Islet precursor cell (in vitro differentiated cells): Measurements from ENCODE around the gene SH3BP4.

ENCODE experiments used
- DNase-seq: peaks from one replicate; pipeline ENCODE4 v3.0.0-alpha.2; 2018

The SH3BP4 gene, protein sequence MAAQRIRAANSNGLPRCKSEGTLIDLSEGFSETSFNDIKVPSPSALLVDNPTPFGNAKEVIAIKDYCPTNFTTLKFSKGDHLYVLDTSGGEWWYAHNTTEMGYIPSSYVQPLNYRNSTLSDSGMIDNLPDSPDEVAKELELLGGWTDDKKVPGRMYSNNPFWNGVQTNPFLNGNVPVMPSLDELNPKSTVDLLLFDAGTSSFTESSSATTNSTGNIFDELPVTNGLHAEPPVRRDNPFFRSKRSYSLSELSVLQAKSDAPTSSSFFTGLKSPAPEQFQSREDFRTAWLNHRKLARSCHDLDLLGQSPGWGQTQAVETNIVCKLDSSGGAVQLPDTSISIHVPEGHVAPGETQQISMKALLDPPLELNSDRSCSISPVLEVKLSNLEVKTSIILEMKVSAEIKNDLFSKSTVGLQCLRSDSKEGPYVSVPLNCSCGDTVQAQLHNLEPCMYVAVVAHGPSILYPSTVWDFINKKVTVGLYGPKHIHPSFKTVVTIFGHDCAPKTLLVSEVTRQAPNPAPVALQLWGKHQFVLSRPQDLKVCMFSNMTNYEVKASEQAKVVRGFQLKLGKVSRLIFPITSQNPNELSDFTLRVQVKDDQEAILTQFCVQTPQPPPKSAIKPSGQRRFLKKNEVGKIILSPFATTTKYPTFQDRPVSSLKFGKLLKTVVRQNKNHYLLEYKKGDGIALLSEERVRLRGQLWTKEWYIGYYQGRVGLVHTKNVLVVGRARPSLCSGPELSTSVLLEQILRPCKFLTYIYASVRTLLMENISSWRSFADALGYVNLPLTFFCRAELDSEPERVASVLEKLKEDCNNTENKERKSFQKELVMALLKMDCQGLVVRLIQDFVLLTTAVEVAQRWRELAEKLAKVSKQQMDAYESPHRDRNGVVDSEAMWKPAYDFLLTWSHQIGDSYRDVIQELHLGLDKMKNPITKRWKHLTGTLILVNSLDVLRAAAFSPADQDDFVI

DNA sequence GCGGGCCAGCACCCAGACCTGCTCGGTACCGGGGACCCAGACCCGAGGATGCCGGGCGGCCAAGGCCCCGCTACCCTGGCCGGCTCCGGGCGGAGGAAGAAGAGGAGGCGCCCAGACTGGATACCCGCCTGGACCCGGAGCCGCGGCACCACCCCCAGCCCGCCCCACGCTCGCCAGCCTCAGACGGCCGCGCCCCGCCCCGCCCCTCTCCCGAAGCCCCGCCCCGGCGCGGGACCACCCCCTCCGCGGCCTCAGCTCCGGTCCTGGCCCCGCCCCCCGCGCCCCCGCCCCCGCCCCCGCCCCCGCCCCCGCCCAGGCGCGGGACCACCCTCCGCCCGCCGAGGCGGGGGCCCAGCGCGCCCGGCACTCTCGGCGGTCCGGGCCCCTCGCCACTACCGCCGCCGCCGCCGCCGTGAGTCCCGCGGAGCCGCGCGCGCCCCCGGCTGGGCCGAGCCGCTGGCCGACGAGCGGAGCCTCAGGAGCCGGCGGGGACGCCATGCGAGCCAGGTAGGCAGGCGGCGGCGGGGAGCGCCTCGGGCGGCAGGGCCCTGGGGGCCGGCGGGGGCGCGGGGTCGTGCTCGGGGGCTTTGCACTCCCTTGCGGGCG is at the start of gene SH3BP4:
Gene SH3BP4 (plus strand): TSS at position 354 of the 606 bp plus-strand sequence. CDS start 82,986 bp downstream, outside the sequence.
- peak; percentile 92 for DNase-seq

DNA sequence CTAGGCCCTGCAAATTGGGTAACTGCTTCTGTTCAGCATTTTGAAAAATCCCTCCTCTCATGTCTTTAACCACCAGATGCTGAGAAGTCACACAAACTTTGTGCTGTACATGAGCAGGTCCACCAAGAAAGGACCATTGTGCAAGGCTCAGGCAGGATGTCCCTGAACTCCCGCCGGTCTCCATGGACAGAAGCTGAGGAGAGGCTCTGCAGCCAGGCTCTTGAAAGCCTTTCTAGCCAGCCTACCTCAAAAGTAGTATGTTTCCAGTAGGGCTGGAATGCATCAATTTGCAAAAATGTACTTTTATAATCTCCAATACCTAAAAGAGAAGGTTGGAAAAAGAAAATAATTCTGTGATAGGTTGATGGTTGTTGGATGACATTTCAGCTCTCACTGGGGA is 47.0 kb upstream of the SH3BP4 start:
- DNase-seq = peak; percentile 34

DNA sequence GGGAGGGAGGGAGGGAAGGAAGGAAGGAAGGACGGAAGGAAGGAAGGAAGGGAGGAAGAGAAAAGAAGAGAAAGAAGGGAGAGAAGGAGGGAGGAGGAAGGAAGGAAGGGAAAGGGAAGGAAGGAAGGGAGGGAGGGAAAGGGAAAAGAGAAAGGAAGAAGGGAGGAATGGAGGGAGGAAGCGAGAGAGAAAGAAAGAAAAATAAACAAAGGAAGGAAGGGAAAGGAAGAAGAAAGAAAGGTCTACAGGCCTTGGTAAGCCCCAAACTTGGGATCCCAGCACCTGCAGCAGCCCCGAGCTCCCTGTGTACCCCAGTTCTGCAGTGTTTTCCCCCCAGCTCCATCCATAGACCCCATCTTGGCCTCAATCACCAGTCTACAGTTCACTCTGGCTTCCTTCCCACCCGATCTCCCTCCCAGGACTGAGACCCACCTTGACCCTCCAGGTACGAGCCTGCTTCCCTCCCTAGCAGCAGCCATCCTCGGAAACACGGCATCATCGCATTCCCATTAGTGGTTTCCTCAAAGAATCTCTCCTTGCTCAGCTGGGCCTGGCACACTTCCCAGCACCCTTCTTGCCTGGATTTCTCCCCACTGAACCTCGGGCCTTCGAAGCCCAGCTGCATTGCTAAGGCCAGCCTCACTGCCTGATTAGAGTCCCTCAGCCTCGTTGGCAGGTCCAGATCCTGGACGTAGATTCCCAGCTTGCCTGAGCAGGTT is 46.1 kb upstream of the SH3BP4 start:
- no peak for DNase-seq

DNA sequence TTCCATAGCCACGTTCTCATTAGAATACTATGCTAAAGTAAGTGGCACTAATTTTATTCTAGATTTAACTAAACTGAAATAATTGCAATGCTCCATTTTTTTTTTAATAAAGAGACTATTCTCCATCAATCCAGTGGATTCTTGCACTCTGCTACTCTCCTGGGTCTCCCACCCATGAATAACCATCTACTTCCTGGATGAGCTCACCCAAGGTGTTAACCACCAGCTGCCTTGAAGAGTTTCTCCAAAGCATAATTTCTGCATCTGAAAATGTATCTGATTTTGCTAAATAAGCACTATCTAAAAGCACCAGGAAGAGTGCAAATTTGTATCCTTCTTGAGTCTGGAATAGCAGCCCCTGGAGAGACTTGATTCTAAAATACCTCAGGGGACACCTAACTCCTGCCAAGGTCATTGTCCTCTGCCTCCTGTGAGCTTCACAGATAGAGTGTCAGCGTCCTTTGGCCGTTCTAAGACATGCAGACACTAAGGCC is 41.6 kb upstream of the SH3BP4 start:
- DNase-seq = peak; percentile 4

DNA sequence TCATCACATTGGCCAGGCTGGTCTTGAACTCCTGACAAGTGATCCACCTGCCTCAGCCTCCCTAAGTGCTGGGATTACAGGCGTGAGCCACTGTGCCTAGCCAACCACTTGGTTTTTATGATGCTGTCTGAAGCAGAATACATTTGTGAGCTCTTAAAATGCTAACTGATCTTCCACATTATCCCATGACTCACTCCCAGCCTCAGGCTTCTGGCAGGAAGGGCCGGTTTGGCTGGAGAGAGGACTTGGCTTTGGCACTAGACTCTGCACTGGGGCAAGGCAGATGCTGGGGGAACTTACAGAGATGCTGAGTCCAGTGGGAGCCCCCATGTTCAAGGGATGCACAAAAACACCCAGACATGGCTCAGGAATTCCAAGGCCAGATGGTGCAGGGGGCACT is 40.5 kb upstream of the SH3BP4 start:
- DNase-seq = peak; percentile 93

DNA sequence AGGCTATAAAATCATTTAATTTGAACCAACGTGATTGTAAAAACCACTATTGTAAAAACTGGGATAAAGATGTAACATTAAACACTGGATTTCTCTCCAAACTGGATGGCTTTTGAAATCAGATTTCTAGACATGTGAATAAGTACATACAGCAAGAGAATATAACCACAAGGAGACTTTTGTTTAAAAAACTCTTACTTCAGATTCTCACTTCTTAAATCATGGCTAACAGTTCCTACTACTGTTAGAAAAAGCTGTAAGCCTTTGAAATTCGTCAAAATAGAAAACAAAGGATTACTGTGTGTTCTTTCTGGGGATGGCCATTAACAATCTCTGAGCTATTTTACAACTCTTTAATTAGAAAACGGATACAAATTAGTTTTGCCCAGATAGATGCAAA is 39.4 kb upstream of the SH3BP4 start:
- no peak for DNase-seq

DNA sequence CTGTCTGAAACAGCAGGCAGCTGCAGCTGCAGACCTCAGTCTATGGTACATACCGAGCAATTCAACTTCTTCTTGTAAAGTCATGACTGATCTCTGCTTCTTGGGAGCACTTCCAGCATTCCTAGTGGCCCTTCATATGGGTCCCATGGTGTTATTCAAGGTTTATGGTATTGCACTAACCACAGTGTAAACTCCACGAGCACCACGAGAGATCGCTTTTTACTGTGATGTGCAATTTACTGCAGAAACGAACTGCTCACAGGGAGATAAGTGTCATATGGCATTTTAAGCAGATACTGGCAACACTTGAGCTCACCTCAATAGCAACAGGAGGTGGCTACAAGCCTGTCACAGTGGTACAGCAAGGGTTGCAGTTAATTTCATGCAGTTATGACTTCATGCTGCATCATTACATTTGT is 38.6 kb upstream of the SH3BP4 start:
- DNase-seq = peak; percentile 72

DNA sequence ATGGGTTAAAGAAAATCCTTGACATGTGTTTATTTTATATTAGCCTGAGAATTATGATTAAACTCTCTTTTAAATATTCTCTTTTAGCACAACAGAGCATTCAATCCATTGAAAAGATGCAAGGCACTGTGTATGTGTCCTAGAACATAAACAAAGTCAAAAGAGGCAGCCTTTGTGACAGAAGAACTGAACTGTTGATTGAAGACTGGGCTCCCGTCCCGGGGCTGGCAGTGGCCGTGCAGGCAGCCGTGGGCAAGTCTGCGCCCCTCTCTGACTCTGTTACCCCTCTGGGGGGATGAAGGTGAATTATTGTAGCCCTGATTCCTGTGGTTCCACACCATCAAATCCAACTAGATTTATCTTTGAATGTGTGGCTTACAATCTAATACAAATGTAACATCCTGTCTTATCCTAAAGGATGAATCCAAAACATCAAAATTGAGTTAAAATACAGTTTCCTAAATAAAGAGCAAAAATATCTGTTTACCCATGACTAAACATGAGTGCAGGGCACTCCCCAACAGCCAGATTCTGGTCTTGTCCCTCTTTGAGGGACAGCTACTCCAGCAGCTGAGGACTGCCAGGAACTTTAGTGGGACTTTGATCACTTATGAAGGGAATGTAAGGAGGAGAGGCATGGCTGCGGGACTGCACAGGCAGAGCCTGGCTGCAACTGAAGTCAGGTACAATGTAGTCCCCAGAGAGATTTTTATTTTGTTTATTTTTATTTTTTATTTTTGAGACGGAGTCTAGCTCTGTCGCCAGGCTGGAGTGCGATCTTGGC is 37.3 kb upstream of the SH3BP4 start:
- DNase-seq = no peak

DNA sequence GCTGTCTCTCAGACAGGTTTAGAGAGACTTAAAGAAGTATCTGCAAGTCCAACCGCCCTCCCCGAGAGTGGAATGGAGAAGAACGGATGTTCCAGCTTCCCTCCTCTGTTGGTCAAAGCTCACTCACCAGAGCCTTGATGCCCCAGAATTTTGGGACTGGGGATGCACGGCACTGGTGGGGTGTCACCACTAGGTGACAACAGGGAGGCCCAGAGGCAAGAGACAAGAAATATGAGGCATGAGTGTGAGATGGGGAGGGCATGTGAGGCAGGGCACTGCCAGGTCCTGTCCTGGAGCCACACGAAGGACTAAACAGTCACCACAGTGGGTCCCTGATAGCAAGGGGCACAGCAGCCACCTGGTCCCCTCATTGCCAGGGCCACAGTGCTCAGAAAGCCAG is 35.1 kb upstream of the SH3BP4 start:
- DNase-seq = no peak

DNA sequence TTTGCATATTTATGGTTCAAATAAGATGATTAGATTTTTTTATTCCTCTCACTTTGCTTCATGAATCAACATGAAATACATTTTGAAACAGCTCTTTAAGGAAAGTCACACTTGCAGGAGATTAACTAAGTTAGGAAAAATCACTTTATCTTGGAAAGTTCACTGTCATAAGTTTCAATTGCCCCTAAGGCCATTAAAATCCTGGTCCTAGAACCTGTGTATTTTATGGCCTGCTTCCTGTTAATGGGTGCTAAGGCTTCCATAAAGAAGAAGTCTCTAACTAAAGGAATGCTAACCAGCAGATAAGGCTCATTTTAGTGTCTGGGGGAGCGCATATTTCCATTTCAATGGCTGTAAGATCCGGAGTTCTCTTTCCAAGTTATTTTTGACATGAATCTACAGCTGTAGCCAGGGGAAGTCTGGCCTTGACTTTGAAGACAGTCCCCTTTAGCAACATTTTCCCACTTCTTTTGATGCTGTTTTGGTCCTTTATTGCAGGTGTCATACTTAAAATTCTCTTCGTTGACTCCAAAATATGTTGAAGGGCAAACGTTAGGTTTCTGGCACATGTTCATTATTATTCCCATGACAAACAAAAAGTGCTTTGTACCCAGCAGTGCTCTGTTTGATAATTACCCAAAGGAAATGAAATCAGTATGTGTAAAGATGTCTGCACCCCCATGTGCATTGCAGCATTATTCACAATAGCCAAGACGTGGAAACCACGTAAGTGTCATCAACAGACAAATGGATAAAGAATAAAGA is 34.4 kb upstream of the SH3BP4 start:
- DNase-seq = no peak

DNA sequence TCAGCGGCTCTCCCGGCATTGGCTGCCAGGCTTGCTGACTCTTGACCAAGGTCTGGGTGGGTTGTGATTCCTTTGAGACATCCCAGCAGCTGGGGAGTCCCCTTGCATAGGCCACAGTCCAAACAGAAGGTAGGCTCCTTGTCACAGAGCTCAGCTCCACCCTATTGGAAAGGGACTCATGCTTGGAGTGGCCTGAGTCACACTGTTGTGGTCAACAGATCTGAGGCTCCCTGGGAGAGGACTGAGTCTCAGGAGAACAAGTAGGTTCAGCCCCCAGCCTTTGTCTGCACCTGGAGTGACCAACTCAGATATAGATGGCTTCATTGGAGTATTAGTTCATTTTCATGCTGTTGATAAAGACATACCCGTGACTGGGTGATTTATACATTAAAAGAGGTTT is 32.1 kb upstream of the SH3BP4 start:
- no peak for DNase-seq

DNA sequence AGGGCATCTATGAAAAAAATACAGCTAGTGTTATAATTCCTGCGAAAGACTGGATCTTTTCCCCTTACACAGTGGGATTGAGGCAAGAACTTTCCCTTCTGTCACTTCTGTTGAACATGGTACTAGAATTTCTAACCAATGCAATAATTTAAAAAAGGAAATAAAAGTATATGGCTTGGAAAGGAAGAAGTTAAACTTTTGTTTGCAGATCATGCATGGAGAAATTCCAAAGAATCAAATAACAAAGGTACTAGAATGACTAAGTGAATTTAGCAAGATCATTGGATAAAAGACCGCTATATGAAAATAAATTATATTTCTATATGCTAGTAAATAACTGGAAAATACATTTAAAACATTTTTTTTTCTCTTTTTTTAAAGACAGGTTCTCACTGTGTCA is 31.0 kb upstream of the SH3BP4 start:
- no peak for DNase-seq

DNA sequence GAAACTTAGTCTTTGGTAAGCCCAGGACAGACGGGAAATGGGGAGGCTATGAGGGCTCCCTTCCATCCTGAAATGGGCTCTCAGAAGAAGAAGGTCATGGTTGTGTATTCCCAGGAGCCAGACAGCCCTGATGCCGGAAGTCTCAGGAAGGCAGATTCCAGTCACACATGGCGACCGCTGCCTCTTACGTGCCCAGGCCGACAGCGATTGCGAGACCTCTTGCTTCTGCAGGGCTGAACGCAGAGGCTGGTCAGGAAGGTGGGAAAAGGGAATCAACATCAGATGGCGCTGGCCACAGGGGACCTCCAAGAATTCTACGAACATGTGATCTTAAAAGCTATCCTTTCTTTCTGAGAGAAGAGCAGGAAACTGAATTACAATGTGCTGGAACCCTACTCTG is 22.8 kb upstream of the SH3BP4 start:
- no peak for DNase-seq

DNA sequence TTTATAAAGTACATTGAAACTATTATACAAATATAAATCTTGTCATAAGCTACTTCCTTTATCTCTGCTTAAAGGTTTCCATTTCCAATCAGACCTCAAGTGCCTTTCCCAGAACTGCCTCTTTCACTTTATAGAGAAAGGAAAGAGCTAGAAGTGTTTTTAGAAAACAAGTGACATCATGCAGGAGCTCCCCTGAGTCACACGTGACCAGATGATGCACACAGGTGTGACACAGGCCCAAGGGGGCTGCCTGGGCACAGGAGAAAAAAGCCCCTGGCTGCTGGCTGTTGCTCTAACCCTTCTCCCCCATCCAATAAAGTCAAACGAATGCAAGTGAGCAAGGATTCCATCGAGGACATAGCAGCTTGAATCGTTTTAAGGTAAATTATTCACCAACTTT is 21.4 kb upstream of the SH3BP4 start:
- no peak for DNase-seq

DNA sequence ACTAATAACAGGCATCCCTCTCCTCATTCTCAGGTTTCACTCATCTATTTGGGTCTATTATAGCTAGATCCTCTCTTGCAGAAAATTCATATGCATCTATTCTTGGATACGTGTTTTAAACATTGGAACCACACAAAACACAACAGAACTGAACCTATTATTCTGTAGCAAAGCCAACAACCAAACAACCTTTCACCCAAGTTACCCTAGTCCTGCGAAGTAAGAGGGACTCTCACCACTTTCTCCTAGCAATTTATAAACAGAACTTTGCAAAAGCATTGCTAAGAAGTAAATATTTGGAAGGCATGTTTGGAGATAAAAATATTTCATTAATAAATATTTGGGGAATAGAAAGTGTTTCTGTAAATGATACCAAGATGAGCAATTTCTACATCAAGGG is 20.4 kb upstream of the SH3BP4 start:
- DNase-seq = no peak

DNA sequence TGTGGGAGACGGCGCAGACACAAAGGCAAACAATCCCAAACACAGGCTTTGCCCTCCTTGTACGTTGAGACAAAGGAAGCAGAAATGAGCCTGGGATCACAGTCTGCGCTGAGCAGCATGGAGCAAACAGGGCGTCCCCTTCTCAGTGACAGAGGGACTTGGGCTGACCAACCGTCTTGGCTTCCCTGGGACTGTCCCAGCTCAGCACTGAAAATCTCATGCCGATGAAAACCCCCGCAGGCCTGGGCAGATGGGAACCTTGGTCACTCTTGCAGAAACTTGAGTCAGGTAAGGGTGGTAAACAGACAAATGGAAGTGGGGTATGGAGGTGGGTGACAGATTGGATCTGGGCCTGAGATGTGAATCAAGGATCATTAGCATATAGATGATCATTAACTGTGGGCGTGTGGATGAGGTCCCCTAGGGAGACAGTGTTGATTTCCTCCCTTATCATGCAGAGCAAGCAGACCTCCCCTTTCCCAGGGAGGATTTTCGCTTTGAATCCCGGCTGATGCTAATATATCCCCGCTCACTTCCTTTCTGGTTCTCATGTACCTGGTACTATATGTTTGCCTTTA is 19.1 kb upstream of the SH3BP4 start:
- no peak for DNase-seq

DNA sequence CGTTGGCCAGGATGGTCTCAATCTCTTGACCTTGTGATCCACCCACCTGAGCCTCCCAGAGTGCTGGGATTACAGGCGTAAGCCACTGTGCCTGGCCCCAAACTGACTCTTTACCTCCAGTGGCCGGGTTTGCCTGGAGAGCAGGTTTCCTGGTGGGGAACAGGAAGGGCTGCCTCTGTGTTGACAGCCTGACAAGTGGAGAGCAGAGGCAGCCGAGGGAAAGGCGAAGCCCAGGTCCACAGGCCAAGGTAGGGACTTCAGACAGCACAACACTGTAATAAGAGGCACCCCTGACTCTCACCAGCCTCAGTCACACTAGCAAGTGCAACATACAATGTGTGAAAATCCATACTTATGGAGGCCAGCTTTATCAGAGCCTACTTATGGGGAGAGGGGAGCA is 16.5 kb upstream of the SH3BP4 start:
- no peak for DNase-seq

DNA sequence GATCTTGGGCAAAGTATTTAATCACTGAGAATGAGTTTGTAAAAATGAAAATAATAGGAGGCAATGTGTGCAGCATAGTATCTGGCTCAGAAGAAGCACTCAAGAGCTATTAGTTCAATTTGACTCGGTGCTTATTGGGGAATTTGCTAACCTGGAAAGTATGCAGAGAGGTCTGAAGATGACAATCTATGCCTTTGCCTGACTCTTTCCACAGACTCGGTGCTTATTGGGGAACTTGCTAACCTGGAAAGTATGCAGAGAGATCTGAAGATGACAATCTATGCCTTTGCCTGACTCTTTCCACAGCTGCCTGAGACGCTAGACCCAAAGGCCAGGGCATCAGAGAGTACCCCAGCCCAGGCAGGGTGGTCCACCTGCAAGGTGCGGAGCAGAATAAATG is 12.2 kb upstream of the SH3BP4 start:
- DNase-seq = peak; percentile 66

DNA sequence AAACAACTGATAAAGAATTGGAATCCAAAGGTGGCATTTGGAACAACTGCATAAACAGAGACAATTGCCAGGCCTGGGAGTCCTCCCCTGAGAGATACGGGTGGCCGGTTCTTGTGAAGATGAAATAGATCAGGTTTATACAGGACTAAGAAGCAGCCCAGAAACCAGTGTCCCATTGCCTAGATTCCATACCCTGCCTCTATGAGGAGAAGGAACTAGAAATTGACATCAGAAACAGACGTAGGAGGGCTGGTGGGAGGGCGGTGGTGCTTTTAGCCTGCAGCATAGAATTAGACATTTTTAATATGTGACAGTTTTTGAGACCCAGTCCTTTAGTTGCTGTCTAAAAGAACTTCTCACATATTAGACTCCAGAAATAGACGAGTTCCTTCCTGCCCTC is 11.8 kb upstream of the SH3BP4 start:
- DNase-seq = no peak

DNA sequence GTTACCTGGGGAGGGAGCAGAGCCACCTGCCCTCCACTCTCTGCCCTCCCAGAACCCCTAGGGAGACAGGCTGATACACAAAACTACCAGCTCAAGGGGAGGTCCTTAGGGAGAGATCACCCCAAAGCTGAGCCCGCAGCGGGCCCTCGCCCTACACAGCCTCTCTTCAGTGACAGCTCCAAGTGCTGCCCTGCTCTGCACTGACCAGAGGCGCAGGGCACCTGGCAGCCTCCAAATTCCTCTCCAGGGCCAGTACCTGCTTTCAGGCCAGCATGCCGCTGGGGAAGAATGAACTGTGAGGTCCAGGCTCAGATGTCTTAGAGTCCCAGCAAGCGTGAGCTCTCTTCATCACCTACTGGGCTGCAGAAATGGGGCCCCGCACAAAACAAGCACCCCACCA is 11.3 kb upstream of the SH3BP4 start:
- peak; percentile 56 for DNase-seq
